ENCODE results near the gene FGFBP3.

GRCh38 chr10:91931526-91932190 lies 22.4 kb upstream of the FGFBP3 start:
- TF ChIP-seq CTCF (conservative IDR thresholded peaks at IDR 0.05; ENCODE audit: low read depth in 2 of 2) (no peak), ETS1 (IDR thresholded peaks at IDR 0.05) (no peak), EZH2 (IDR thresholded peaks at IDR 0.05; ENCODE audit: low read depth, unreplicated experiment) (no peak), POLR2AphosphoS5 (IDR thresholded peaks at IDR 0.05; ENCODE audit: low read depth) (no peak), ZNF331 (CRISPR knock-in tag; IDR thresholded peaks at IDR 0.05; ENCODE audit: low read depth) (no peak), JUNB (IDR thresholded peaks at IDR 0.05; ENCODE audit: unreplicated experiment) (no peak), REST (IDR thresholded peaks at IDR 0.05; ENCODE audit: unreplicated experiment) (no peak)

Data from GM23338 (cell line).